Nephron progenitor cell (in vitro differentiated cells): ENCODE measurements around the gene MYT1.

Source experiments
- DNase-seq: peaks from one replicate; pipeline ENCODE4 v3.0.0; 2021
- H3K27ac Mint-ChIP-seq: 2 replicates; pipeline ENCODE4 v1.8.0; 2021; ENCODE audit warnings: mild to moderate bottlenecking, moderate library complexity, mixed read lengths
- H3K27me3 Mint-ChIP-seq: 2 replicates; pipeline ENCODE4 v1.8.0; 2021; ENCODE audit warnings: mild to moderate bottlenecking, low read depth, mixed read lengths; ENCODE audit not compliant: poor library complexity
- H3K36me3 Mint-ChIP-seq: 2 replicates; pipeline ENCODE4 v1.8.0; 2021; ENCODE audit warnings: low read depth, mixed read lengths
- H3K4me1 Mint-ChIP-seq: 2 replicates; pipeline ENCODE4 v1.8.0; 2021; ENCODE audit warnings: mixed read lengths
- H3K4me3 Mint-ChIP-seq: 2 replicates; pipeline ENCODE4 v1.8.0; 2021; ENCODE audit warnings: mild to moderate bottlenecking, moderate library complexity, mixed read lengths
- H3K9me3 Mint-ChIP-seq: 2 replicates; pipeline ENCODE4 v1.8.0; 2021; ENCODE audit warnings: mild to moderate bottlenecking, moderate library complexity, mixed read lengths
- TF ChIP-seq, protein P1 (sequence below): fragments of 200-600 bp; sonication (generic); IDR thresholded peaks from 2 replicates; pipeline ENCODE4 v1.5.0; 2021; ENCODE audit warnings: antibody characterized with exemption

The MYT1 gene

DNA sequence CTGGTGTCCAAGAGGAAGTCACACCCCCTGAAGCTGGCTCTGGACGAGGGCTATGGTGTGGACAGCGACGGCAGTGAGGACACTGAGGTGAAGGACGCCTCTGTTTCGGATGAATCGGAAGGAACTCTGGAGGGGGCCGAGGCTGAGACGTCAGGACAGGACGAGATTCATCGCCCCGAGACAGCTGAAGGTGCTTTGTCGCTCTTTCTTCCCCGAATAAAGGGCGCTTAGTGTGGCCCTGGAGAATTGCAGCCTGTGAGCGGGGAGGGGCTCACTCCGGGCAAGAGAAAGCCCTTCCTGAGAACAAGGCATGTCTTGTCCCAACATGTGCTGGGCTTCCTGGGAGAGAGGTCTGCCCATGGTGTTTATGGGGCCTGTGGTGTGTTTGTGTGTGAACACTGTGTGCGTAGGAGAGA, 41.4 kb downstream of the MYT1 start:
- H3K36me3 Mint-ChIP-seq = no peaks in the 10 kb centered on the region
- H3K27ac Mint-ChIP-seq = peak overlapping the region; percentile 7
- peaks cover 8% of the 10 kb centered on the region for H3K4me1 Mint-ChIP-seq
- H3K27me3 Mint-ChIP-seq = peaks cover 14% of the 10 kb centered on the region
- H3K4me3 Mint-ChIP-seq = no peak overlapping the region
- TF ChIP-seq, protein P1, sequence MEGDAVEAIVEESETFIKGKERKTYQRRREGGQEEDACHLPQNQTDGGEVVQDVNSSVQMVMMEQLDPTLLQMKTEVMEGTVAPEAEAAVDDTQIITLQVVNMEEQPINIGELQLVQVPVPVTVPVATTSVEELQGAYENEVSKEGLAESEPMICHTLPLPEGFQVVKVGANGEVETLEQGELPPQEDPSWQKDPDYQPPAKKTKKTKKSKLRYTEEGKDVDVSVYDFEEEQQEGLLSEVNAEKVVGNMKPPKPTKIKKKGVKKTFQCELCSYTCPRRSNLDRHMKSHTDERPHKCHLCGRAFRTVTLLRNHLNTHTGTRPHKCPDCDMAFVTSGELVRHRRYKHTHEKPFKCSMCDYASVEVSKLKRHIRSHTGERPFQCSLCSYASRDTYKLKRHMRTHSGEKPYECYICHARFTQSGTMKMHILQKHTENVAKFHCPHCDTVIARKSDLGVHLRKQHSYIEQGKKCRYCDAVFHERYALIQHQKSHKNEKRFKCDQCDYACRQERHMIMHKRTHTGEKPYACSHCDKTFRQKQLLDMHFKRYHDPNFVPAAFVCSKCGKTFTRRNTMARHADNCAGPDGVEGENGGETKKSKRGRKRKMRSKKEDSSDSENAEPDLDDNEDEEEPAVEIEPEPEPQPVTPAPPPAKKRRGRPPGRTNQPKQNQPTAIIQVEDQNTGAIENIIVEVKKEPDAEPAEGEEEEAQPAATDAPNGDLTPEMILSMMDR = no peak
- no peak for DNase-seq
- peaks cover 14% of the 10 kb centered on the region for H3K9me3 Mint-ChIP-seq

DNA sequence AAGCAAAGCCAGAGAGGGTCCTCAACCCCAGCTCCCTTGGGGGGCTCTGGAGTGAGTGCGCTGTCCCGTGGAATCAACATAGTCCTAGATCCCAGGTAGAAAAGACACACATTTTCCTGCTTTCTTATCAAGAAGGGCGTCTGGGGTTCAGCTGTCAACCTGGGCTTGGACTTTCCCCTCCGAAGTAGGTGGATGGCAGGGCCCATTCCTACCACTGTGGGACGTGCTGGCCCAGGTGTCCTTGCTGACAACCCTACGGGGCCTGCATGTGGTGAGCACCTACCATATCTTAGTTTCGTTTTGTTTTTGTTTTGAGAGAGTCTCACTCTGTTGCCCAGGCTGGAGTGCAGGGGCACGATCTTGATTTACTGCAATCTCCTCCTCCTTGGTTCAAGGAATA, 42.4 kb downstream of the MYT1 start:
- no peak for DNase-seq
- peaks cover 18% of the 10 kb centered on the region for H3K4me1 Mint-ChIP-seq
- H3K4me3 Mint-ChIP-seq = no peak overlapping the region
- H3K36me3 Mint-ChIP-seq = no peaks in the 10 kb centered on the region
- TF ChIP-seq, protein P1 = no peak
- no peak overlapping the region for H3K27ac Mint-ChIP-seq
- H3K27me3 Mint-ChIP-seq = peaks cover 7% of the 10 kb centered on the region
- H3K9me3 Mint-ChIP-seq = peaks cover 5% of the 10 kb centered on the region

DNA sequence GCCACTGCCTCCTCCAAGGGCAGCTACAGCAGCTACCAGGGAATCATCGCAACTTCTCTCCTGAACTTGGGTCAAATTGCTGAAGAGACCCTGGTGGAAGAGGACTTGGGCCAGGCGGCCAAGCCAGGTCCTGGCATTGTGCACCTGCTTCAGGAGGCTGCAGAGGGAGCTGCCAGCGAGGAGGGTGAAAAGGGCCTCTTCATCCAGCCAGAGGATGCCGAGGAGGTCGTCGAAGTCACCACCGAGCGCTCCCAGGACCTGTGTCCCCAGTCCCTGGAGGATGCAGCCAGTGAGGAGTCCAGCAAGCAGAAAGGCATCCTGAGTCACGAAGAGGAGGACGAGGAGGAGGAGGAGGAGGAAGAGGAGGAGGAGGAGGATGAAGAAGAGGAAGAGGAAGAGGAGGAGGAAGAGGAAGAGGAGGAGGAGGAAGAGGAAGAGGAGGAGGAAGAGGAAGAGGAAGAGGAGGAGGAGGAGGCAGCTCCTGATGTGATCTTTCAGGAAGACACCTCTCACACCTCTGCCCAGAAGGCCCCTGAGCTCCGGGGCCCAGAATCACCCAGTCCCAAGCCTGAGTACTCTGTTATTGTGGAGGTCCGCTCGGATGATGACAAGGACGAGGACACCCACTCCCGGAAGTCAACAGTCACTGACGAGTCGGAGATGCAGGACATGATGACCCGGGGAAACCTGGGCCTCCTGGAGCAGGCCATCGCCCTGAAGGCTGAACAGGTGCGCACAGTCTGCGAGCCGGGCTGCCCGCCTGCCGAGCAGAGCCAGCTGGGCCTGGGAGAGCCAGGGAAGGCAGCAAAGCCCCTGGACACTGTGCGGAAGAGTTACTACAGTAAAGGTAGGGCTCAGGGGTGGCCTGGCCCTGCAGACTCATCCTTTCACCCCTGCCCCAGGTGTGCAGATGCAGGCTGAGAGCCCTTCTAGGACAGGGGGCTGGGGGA, 43.7 kb downstream of the MYT1 start:
- DNase-seq = no peak
- Mint-ChIP-seq H3K27me3 (peaks cover 4% of the 10 kb centered on the region), H3K4me3 (no peak overlapping the region), H3K27ac (no peak overlapping the region), H3K9me3 (no peaks in the 10 kb centered on the region), H3K4me1 (peaks cover 23% of the 10 kb centered on the region), H3K36me3 (no peaks in the 10 kb centered on the region)
- TF ChIP-seq, protein P1 = no peak

DNA sequence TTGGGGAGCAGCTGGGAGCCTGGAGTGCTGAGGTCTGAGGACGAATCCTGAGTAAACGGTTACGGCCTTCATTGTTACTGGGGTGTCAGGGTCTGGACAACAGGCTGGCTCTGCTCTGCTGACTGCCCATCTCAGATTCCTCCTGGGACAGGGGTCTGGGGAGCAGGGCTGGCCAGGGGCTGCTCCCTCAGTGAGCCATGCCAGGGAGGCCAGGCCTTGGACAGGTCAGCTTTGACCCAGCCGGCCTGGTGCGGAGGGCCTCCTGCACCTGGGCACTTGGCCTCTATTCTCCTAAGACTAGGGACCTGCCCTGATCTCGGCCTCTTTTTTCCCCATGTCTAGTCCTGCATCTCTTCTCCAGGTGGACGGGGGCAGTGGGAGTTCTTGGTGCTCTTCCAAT, 44.9 kb downstream of the MYT1 start:
- Mint-ChIP-seq H3K9me3 (no peaks in the 10 kb centered on the region), H3K4me3 (no peak overlapping the region), H3K4me1 (peaks cover 24% of the 10 kb centered on the region), H3K27ac (no peak overlapping the region), H3K36me3 (no peaks in the 10 kb centered on the region), H3K27me3 (peaks cover 6% of the 10 kb centered on the region)
- DNase-seq = no peak
- TF ChIP-seq, protein P1 = no peak

DNA sequence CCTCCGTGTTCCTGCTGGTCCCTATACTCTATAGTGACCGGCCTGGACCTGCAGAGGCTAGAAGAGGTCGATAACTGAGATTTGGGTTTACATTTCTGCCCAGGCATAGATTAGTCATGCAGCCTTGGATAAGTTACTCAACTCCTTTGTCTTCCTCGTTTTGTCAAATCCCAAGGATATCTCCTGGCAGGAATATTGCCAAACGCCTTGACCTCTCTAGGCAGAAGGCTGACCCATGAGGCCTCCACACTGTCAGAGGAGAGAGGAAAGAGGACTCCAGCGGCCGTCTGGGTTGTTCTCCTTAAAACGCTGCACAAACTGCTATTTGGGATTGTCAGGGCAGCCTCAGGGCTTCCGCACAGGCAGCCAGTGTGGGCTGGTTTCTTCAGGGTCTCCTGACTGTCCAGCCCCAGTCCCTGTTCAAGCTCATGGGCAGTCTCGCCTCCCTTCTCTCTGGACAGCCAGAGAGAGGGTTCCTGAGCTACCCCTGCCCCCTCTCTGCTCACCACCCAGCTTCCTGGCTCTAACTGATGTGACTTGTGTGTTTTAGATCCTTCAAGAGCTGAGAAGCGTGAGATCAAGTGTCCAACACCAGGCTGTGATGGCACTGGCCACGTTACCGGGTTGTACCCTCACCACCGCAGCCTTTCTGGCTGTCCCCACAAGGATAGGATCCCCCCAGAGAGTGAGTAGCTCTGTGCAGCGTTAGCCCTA, 46.6 kb downstream of the MYT1 start:
- no peak for DNase-seq

More for the DNA sequence above, 46.6 kb downstream of the MYT1 start:
- no peak overlapping the region for H3K4me3 Mint-ChIP-seq
- H3K27me3 Mint-ChIP-seq = peaks cover 11% of the 10 kb centered on the region
- H3K36me3 Mint-ChIP-seq = no peaks in the 10 kb centered on the region
- H3K4me1 Mint-ChIP-seq = peaks cover 29% of the 10 kb centered on the region
- no peaks in the 10 kb centered on the region for H3K9me3 Mint-ChIP-seq
- TF ChIP-seq, protein P1 = no peak
- H3K27ac Mint-ChIP-seq = no peak overlapping the region
